DND-41 (cell line): Measurements from ENCODE around the gene CFAP100.

Experiments used
- EZH2 ChIP-seq: IDR thresholded peaks from 3 replicates; pipeline ENCODE4 v1.6.1; 2012; ENCODE audit warnings: borderline replicate concordance, low read depth, mild to moderate bottlenecking, moderate library complexity, low read length, inconsistent platforms; ENCODE audit not compliant: severe bottlenecking
- TF ChIP-seq, protein P1 (sequence below): IDR thresholded peaks from 2 replicates; pipeline ENCODE4 v1.5.1; 2012; ENCODE audit warnings: borderline replicate concordance, low read length, moderate library complexity, mild to moderate bottlenecking; ENCODE audit not compliant: poor library complexity, severe bottlenecking; ENCODE audit errors: extremely low read depth

- TF ChIP-seq, protein P1, sequence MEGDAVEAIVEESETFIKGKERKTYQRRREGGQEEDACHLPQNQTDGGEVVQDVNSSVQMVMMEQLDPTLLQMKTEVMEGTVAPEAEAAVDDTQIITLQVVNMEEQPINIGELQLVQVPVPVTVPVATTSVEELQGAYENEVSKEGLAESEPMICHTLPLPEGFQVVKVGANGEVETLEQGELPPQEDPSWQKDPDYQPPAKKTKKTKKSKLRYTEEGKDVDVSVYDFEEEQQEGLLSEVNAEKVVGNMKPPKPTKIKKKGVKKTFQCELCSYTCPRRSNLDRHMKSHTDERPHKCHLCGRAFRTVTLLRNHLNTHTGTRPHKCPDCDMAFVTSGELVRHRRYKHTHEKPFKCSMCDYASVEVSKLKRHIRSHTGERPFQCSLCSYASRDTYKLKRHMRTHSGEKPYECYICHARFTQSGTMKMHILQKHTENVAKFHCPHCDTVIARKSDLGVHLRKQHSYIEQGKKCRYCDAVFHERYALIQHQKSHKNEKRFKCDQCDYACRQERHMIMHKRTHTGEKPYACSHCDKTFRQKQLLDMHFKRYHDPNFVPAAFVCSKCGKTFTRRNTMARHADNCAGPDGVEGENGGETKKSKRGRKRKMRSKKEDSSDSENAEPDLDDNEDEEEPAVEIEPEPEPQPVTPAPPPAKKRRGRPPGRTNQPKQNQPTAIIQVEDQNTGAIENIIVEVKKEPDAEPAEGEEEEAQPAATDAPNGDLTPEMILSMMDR = peak; percentile 10
- no peak for TF ChIP-seq EZH2
Measured at GRCh38 chr3:126407412-126408044, 12.8 kb downstream of the CFAP100 start.
